ENCODE data around the gene TTLL1.

TTLL1 gene

DNA sequence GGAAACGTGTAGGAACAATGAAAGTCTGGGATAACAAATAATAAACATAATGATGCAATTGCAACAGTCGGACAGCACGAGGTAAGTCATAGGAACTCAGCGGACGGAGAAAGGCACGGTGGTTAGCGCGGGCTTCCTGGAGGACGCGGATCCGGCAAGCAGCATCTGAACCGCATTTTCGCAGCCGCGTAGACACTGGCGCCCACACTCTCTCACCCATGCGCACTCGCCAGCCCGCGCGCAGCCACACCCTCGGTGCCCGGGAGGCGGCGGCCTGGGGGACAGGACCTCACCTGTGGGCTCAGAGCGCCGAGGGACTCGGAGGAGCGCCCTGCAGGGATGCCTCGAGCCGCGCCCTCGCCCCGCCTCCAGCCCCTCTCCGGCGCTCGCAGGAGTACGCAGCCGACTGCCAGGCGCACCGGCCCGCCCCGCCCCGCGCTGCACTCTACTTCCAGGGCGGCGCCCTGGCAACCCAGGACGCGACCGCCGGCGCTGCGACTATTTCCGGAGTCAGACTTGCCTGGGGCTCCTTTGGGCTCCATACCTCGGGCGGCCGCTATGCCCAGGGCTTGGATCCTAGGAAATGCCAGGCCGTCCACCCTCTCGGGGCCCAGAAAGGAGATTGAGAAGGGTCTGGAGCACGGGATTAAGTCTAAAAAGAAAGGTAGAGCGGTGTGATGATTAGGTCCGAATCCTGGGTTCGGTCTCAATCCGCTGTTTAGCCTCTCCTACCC lies at the start of gene TTLL1:
Gene TTLL1 (minus strand): TSS at position 408 of the 734 bp plus-strand sequence. CDS start 13,805 bp downstream, outside the sequence.
- peak in 57 of 58 donors; percentile 39 to 91 (median 77) for DNase-seq

DNA sequence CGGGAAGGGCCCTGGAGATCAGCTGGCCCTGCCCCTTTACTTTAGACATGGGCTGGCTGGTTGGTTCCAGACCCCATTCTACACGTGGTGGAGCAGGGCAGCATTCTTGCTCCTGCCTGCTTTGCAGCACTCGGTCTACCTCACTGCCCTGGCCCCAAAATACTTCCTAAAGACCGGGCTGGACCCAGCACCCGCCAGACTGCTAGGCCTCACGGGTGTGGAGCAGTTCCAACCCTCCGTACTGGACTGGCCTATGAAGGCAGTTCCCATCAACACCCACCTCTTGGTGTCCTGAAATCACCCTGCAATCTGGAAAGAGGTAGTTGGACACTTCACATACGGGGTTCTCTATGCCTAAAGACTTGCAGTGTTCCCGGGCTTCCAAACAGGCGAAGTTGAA lies 47.6 kb upstream of the TTLL1 start:
- DNase-seq: no peak

DNA sequence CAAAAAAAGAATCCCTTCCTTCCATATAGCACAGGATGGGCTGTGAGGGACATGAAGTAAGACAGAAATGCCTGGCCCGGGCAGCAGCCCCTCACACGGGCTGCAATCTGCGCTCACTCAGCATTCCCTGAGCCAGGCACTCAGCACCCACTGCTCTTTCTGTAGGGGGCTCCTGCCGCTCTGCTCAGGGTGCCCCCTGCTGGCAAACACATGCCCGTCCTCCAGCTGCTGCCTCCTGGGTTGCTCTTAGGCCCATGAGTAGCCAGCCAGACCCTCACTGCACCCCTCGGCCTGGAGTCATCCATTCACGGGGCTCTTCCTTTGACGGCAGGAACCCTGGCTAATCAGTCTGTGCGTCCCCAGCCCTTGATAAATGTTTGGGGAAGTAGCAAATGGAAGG lies 47.1 kb upstream of the TTLL1 start:
- DNase-seq: peak in 4 of 58 donors; percentile 6 to 29 (median 12)

DNA sequence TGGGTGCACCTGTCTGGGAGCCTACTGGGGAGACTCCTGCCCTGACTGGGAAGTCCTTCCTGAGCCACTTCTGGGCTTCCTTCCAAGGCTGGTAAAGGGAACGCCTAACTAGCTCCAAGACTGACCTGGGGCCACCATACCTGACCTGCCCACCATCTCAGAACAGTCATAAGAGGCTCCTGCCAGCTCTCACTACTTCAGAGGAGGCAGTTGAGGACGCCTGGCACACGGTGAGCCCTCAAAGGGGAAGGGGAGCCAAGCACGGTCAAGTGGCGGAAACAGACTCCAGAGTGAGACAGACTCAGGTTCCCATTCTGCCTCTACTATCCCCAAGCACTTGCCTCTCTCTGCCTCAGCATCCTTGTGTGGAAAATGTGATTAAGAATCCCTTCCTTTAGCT lies 46.4 kb upstream of the TTLL1 start:
- DNase-seq: no peak

DNA sequence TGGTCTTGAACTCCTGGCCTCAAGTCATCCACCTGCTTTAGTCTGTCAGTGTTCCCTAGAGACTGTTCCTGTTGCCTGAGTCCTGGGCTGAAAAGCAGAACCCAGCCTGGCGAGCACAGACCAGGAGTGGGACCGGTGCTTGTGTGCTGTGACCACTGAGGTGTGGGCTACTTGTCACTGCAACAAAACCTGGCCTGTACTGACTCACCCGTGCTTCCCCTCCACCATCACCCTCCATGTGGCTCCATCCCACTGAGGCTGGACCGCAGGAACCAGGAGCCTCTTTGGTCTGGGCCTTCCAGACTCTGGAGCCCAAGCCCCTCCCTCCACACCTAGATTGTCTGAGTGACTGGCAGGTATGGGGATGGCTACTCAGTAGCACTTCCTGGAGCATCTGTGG lies 45.4 kb upstream of the TTLL1 start:
- DNase-seq: no peak

DNA sequence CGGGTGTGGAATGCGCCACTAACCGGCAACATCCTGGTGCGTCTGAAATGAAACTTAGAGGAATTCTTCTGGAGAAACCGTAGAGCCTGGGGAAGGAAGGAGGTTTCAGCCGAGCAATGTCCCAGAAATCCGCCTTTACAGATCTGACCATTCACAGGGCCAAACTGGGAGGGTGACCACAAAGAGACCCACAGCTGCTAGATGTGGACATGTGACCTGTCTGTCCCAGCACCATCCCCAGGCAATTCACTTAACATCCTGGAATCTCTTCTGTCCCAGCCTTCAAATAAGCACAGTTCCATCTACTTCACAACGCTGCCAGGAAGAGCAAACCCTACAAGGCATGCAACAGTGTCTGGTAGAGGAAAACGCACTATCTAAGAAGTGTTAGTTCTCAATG lies 44.2 kb upstream of the TTLL1 start:
- DNase-seq: no peak

DNA sequence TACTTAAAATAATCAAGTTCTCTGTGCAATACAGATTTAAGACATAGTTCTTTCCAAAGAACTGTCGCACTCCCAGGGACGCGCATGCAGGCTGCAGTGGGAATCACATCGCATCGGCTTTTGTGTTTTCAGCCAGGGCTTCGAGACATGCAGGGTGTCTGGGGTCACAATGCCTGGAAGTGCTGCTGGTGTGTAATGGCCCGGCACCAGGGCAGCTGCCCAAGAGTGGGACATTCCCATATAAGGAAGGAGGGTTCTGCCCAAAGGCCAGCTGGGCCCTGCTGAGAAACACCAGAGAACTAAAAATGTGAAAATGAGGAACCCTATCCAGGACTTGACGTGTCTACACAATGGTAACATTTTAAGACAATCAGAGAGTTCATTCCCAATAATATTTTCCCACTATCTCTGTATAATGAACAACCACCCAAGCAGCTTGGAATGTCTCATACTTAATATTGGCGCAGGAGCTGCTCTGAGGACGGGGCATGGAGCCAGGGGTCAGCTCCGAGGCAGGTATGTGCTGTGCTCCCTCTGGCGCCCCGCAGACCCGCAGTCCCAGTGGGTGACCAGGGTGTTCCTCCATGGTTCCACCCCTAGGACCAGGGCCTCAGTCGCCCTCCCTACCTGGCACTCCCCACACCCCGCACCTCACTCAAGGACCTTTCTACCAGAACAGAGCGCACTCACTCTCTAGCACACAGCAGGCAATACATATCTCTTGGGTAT lies 42.7 kb upstream of the TTLL1 start:
- DNase-seq: no peak

DNA sequence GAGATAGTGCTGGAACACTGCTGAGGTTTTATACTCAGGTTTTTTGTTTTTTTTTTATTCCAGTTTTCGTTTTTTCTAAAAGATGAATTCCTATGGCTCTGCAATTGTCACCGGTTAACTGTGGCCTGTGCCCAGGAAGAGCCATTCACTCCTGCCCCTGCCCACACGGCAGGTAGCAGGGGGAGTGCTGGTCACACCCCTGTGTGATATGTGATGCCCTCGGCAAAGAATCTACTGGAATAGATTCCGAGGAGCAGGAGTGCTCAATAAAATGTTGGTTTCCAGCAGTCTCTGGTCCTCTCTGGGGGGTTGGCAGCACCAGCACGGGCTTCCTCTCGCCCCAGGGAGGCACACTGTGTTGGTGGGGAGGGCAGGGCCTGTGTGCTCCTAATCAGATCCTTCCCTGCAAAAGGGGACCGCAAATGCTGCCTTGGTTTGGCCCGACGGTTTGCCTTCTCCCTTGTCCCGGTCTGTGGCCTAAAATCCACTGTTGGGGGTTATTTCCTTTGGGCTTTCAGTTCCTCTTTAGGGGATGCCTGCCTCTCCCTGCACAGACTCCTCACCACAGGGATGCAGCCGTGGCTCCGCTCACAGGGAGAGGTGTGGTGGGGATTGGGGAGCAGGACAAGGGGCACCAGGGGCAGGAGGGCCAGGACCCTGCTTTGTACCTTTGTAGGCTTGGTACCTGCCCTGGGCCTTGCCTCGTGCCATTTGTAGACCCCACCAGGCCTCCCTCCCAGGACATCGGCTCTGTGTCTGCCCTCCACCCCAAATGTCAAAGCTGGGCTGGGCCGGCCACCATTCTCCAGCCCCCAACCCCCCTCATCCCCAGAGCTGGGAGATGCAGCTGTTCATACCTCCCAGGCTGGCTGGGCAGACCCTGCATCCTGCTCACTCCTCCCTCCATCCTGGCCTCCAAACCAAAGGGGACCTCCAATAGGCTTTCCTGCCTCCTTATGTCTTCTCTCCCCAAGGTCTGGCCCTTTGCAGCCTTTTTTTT lies 40.5 kb upstream of the TTLL1 start:
- no peak for DNase-seq

DNA sequence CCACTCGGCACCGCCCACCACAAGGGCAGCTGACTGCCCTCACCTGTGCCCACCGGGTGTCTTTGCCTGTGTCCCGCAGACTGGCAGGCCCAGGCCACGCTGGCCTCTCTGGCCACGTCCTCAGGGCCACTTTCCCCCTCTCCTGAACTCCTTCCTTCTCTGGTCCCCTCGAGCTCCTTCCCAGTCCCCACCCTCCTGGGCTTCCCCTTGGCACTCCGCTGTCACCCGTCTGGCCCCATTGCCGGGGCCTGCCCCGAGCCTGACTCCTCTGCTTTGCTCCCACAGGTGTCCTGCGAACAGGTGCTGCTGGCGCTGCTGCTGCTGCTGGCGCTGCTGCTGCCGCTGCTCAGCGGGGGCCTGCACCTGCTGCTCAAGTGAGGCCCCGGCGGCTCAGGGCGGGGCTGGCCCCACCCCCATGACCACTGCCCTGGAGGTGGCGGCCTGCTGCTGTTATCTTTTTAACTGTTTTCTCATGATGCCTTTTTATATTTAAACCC lies 39.8 kb upstream of the TTLL1 start:
- no peak for DNase-seq

DNA sequence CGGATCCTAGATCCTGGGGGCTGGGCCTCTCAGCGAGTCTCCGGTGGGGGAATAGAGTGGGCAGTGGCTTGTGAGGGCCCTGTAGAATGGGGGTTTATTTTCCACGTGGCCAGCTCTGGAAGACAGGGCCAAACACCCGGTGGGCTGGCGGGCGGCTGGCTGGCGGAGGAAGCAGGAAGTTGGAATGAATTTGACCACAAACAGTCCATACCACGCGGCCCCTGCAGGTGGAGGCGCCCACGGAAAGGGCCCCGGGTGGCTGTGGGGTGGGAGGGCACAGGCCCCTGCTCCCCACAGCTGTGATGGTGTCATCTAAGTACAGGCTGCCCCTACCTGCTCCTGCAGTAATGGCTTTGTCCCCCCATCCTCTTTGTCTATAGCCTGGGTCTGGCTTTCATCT lies 38.9 kb upstream of the TTLL1 start:
- no peak for DNase-seq

DNA sequence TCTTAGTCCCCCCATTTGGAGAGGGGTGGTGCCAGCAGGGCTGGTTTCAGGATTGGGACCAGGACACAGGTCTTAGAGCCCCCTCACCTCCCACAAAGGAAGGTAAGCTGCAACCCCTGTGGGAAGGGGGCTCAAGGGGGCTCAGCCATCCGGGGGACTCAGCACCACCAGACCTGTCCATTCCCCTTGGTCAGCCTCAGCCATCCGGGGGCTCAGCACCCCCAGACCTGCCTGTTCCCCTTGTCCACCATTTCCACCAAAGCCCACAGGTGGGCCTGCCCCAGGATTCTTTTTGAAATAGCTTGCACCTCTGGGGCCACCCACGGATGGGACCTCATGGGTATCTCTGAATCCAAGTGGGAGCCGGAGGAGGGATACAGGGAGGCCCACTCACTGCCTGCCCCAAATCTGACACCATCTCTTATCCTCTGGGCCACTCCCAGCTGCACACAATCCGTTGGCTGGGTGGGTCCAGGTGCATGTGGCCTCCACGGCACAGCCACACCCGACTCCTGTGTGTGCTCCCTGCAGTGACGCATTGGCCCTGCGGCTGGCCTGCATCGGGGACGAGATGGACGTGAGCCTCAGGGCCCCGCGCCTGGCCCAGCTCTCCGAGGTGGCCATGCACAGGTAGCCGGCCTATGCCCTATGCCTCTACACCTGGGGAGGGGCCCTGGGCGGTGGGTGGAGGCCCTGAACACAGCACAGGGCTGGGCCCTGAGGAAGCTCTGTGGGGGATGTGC lies 38.1 kb upstream of the TTLL1 start:
- no peak for DNase-seq

DNA sequence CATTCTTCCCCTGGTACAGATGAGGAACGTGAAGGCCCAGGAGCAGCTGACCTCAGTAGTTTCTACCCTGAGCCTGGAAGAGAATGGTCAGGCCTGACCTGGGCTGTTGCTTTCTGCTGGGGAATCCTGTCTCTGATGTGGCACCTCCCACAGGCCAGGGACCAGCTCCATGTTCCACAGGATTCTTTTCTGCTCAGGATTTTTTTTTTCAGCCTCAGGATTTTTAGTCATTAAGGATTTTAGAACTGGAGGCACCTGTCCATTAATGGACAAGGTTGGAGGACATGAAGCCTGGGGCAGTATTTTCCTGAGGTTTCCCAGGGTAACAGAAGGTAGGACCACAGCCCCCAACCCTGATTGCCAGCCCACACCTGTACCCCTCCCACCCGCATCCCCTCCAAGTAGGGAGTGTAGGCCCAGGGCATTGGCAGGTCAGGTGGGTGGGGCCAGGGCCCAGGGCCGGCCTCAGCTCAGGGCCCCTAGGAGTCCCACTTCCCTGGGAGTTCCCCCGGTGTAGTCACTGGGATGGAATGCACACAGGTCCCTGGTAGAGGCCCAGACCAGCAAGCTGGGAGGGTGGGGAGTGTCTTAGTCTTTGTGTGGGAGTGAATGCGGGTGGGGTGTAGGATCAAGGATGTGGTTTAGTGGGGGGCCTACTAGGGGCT lies 37.4 kb upstream of the TTLL1 start:
- no peak for DNase-seq

DNA sequence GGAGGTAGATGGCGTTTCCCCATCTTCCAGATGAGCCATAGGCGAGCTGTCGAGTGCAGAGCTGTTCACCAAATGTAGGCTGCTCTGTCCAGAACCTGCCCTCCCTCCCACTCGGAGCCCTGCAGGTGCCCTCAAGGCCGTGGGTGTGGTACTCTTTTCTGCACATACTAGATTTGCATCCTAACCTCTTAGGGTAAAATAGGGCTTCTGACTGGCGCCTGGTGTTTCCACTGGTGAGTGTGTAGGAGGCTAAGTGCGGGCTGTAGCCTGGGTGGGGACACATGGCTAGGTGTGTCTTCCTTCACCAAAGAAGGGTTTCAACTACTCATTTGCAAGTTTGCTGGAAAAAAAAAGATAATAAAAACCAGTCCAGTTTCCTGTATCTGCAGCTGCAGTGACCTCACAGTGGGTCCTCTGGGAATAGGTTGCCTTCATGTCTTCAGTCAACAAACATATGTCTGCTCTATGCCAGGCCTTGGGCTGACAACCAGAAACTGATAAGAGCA lies 29.8 kb upstream of the TTLL1 start:
- no peak for DNase-seq

DNA sequence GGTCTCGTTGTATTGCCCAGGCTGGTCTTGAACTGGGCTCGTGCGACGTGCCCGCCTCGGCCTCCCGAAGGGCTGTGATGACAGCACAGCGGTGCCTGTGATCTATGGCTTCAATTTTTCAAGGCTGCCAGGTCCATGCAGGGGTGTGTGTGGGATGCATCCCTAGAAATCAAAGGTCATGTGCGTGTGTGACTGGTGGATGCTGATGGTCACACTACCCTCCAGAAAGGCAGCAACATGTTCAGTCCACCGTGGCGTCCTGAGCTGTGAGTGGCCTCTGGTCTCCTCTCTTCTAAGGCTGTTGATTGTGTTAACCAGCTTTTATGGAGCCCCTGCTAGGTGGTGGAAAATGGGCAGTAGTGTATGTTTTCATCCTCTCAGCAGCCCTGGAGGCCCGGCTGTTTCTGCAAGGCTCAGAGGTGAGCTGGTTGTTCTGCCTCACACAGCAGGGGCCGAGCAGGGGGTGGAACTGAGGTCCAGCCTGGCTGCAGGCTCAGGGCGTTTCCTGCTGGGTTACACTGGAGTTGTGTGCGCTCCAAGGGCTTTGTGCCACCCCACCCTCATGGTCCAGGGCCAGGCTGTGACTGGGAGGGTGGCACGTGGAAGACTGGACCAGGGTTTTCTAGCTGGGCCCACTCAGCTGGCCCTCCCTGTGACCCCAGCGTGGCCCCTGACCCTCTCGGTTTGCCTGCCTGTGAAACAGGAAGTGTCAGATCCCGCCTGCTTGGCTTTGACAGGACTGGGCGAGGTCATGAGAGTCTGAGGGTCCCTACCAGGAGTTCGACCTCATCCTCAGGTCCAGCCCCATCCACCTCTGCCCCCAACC lies 29.0 kb upstream of the TTLL1 start:
- no peak for DNase-seq

DNA sequence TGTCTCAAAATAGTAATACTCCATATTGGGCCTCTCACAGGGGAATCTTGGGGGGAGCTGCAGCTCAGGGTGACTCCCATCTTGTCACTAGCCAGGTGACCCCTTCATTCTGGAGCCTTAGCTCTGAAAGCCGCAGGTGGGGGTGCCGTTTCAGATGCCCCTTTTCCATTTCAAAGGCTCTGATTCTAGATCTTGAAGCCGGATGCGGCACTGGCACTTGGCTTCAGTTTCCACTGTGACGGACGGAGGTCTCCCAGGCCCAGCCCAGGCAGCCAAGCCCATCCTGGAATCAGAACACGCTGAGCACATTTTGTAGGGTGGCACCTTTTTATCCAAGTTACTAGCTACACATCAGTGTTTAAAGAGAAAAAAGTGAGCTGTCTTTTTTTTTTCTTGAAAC lies 27.7 kb upstream of the TTLL1 start:
- no peak for DNase-seq

DNA sequence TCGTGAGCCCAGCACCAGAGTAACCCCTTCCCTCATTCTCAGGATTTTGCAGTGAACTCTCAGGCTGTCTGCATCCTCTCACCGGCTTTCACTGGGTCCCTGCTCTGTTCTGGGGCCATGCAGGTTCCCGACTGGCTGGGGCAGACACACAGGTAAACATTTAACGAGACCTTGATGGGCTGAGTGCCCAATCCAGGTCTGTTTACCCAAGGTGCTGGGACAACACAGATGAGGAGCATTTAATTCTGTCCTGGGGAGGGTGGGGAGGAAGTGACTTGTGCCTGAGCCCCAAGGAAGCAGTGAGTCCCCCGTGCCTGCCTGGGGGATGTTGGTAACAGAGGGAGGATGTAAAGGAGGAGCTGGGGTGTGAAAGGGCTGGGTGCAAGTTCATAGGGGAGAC lies 25.8 kb upstream of the TTLL1 start:
- DNase-seq: no peak

DNA sequence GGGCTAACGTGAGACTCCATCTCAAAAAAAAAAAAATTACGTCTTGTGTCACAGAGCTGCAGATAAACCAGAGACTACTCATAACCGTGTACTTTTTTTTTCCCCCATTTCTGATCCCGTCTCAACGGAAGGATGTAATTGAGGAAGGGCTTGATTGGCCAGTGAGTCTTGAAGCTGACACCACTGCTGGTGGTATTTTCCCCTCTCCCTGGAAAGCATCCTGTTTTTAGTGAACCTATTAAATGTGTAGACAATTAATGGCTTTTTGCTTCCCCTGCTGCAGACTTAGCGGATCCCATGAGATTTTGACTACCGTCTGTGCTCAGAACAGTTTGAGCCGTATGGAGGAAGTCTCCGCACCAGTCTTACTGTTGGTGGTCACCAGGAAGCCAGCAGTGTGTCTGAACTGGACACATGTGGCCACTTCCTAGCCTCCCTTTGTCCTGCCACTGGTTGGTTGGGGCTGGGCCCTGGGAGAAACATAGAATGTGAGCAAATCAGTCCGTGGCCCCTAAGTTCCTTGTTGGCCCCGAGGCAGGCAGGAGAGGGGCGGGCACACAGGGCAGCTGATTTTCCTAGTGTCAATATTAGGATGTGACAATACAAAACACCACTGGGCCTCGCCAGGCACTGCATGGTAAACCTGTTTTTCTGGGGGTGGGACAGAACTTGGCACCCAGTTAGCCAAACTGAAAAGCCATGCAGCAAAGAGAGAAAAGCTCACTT lies 24.5 kb upstream of the TTLL1 start:
- no peak for DNase-seq

DNA sequence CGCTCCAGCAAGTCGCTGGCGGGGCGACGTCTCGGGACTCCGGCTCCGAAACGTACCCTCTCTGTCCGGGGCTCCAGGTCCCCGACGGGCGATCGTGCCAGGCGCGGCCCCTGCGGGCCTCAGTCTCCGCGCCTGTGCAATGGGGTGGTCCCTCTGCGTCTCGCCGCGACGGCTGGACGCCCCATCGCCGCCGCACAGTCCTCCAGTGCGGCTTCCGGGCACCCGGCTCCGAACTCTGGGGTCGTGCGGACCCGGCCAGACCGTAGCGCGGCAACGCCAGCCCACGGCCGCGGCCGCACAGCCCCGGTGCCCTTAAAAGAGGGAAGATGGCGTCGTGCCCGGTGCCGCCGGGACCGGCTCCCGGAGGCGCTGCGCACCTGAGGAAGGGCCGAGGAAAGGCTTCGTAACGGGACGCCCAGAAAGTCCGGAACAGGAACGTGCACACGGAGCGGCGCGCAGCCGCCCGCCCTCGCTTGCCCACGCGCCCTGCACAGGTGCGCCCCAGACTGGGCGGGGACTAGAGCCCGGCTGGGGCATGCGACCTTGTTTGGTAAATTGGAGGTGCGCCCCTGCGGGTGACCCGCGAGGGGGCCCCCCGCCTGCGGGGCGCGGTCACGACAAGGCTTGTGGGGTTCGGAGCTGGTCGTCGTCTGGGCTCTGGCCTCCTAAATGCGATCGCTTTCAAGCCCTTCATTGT lies 21.9 kb upstream of the TTLL1 start:
- DNase-seq: no peak
